ENCODE measurements around the gene RNF151.

The RNF151 gene

DNA sequence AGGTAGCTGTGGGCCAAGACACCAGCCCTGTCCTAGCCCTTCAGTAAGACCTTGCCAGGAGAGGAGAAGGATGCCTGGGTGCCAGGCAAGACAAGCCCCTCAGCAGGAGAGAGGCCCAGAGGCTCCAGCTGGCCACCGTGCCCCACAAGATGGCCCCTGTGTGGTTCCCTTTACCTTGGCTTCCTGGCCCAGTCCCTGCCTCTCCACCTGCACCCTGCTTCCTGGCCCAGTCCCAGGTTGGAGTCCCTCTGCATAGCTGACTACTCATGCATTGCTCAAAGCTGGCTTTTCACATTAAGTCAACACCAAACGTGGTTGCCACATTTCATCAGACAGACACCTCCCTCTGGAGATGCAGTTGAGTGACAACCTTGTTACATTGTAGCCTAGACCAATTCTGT lies 27.1 kb downstream of the RNF151 start:
- Histone ChIP-seq H3K79me2 (ENCODE audit: insufficient read depth, low read length) (no peaks in the 10 kb centered on the region), H3K9me3 (ENCODE audit: insufficient read depth, low read length) (no peaks in the 10 kb centered on the region), H3K4me3 (ENCODE audit: insufficient read depth, low read length, poor library complexity, severe bottlenecking) (no peak overlapping the region), H3K9me2 (replicated peaks; ENCODE audit: insufficient read depth, low read length) (no peaks in the 10 kb centered on the region), H3K36me3 (ENCODE audit: low read length) (no peaks in the 10 kb centered on the region), H3F3A (ENCODE audit: insufficient read depth) (peaks cover 13% of the 10 kb centered on the region), H3K9ac (ENCODE audit: low read length) (no peak overlapping the region), H3K27me3 (ENCODE audit: low read length) (no peaks in the 10 kb centered on the region), H4K20me1 (ENCODE audit: low read depth, low read length) (no peaks in the 10 kb centered on the region), H2AFZ (ENCODE audit: low read depth, low read length, severe bottlenecking) (no peak overlapping the region), H3K27ac (ENCODE audit: low read depth, low read length) (0 out of 2 replicates have a peak overlapping the region, but pooled peaks have one; percentile 8), H3K4me2 (ENCODE audit: low read depth, low read length, poor library complexity, severe bottlenecking) (no peak overlapping the region)
- TF ChIP-seq, protein P1, sequence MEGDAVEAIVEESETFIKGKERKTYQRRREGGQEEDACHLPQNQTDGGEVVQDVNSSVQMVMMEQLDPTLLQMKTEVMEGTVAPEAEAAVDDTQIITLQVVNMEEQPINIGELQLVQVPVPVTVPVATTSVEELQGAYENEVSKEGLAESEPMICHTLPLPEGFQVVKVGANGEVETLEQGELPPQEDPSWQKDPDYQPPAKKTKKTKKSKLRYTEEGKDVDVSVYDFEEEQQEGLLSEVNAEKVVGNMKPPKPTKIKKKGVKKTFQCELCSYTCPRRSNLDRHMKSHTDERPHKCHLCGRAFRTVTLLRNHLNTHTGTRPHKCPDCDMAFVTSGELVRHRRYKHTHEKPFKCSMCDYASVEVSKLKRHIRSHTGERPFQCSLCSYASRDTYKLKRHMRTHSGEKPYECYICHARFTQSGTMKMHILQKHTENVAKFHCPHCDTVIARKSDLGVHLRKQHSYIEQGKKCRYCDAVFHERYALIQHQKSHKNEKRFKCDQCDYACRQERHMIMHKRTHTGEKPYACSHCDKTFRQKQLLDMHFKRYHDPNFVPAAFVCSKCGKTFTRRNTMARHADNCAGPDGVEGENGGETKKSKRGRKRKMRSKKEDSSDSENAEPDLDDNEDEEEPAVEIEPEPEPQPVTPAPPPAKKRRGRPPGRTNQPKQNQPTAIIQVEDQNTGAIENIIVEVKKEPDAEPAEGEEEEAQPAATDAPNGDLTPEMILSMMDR (IDR thresholded peaks at IDR 0.05; ENCODE audit: insufficient read depth, low read length, poor library complexity, severe bottlenecking), result no peak
- no peak for TF ChIP-seq EZH2phosphoT487 (conservative IDR thresholded peaks at IDR 0.05; ENCODE audit: low read length)

DNA sequence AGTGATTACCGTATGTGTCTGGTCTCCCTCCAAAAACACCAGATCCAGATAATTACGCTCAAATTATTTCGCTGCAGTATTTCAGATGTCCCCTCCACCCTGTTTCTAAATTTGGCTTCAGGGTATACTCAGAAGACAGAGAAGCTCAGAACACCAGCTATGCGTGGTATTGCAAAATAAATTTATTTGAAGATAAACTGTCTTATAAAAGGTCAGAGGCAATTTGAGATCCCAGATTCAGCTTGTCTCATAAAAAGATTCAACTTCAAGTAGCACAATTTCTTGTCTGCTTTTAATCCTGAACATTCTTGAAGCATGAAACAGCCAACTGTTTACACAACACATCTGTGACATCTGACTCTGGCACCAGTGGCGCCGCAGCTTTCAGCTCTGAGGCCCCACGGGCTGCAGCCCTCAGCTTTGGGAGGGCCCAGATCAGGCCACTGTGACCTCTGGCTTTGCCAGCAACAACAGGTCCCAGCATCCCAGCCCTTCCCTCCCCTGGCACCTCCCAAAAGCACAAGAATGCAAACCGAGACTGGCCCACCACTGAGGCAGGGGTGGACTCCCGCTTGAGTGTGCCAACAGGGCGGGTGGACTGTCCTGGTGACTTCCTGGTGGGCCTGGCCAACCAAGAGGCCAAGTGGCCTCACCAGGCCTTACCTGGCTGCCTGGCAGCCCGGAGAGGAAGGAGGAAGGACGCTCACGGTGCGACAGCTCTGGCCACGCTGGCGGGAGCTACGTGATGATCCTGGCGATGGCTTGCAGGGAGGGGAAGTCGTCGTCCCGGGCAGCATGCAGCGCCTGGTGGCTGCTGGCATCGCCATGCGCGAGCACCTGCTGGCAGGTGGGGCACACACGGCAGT lies 31.1 kb downstream of the RNF151 start:
- Histone ChIP-seq H3K9ac (ENCODE audit: low read length) (no peak overlapping the region), H3F3A (ENCODE audit: insufficient read depth) (peaks cover 9% of the 10 kb centered on the region), H3K27me3 (ENCODE audit: low read length) (no peaks in the 10 kb centered on the region), H3K79me2 (ENCODE audit: insufficient read depth, low read length) (no peaks in the 10 kb centered on the region), H3K9me2 (replicated peaks; ENCODE audit: insufficient read depth, low read length) (no peaks in the 10 kb centered on the region), H3K27ac (ENCODE audit: low read depth, low read length) (no peak overlapping the region), H4K20me1 (ENCODE audit: low read depth, low read length) (no peaks in the 10 kb centered on the region), H2AFZ (ENCODE audit: low read depth, low read length, severe bottlenecking) (no peak overlapping the region), H3K9me3 (ENCODE audit: insufficient read depth, low read length) (no peaks in the 10 kb centered on the region), H3K36me3 (ENCODE audit: low read length) (no peaks in the 10 kb centered on the region), H3K4me3 (ENCODE audit: insufficient read depth, low read length, poor library complexity, severe bottlenecking) (no peak overlapping the region), H3K4me2 (ENCODE audit: low read depth, low read length, poor library complexity, severe bottlenecking) (no peak overlapping the region)
- no peak for TF ChIP-seq EZH2phosphoT487 (conservative IDR thresholded peaks at IDR 0.05; ENCODE audit: low read length)
- TF ChIP-seq, protein P1 (IDR thresholded peaks at IDR 0.05; ENCODE audit: insufficient read depth, low read length, poor library complexity, severe bottlenecking), result no peak

DNA sequence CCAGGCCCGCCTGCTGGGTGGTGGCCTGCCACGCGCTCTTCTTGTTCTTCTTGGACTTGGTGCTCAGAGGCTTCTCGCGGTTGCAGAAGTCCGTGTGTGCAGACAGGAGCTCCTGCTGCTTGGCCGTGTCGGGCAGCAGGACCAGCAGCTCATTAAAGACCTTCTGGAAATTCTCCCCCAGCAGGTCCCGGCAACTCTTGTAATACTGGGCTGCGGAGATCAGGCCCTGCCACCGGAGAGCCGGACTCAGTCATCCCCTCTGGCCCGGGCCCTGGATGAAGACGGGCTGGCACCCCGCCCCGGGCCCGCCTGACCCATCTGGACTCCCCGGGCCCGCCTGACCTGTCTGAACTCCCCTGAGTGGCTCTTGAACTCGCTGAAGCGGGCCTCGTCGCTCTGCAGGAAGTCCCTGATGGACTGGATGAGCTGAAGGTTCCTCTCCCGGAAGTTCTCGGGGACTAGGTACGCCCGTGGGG lies 31.7 kb downstream of the RNF151 start:
- Histone ChIP-seq H3K27me3 (ENCODE audit: low read length) (no peaks in the 10 kb centered on the region), H3K9me2 (replicated peaks; ENCODE audit: insufficient read depth, low read length) (no peaks in the 10 kb centered on the region), H3K4me3 (ENCODE audit: insufficient read depth, low read length, poor library complexity, severe bottlenecking) (no peak overlapping the region), H4K20me1 (ENCODE audit: low read depth, low read length) (no peaks in the 10 kb centered on the region; the same call in 1 of the 2 replicates), H3K9ac (ENCODE audit: low read length) (no peak overlapping the region), H3K27ac (ENCODE audit: low read depth, low read length) (no peak overlapping the region), H3F3A (ENCODE audit: insufficient read depth) (peaks cover 9% of the 10 kb centered on the region), H3K79me2 (ENCODE audit: insufficient read depth, low read length) (peaks cover 2% of the 10 kb centered on the region), H3K9me3 (ENCODE audit: insufficient read depth, low read length) (no peaks in the 10 kb centered on the region), H2AFZ (ENCODE audit: low read depth, low read length, severe bottlenecking) (no peak overlapping the region), H3K36me3 (ENCODE audit: low read length) (no peaks in the 10 kb centered on the region), H3K4me2 (ENCODE audit: low read depth, low read length, poor library complexity, severe bottlenecking) (no peak overlapping the region)
- TF ChIP-seq, protein P1 (IDR thresholded peaks at IDR 0.05; ENCODE audit: insufficient read depth, low read length, poor library complexity, severe bottlenecking), result no peak

Data from SU-DHL-6 (cell line).